Activated T-helper 2 cell treated with anti-CD3 and anti-CD28 coated beads, Interferon-gamma antibody, Interleukin-2, Interleukin-4, amounts not matched to agents 10 μg/mL and 5 μg/mL and 100 μg/mL, durations not matched to agents 14 hours and 24 hours and 36 hours (primary cell): ENCODE data around the gene STX4. TPM values are rescaled to one million over a fixed set of nuclear protein-coding genes. Genes with fewer than 3 reads are reported as not detected.

Experiments used
- DNase-seq: peaks from one replicate; pipeline ENCODE4 v3.0.0; 2021; ENCODE audit warnings: low spot score
- H3K27ac Mint-ChIP-seq: one replicate; pipeline ENCODE4 v1.8.0; 2021; ENCODE audit warnings: mixed read lengths
- H3K27me3 Mint-ChIP-seq: one replicate; pipeline ENCODE4 v1.8.0; 2021; ENCODE audit warnings: low read depth, mixed read lengths
- H3K36me3 Mint-ChIP-seq: one replicate; pipeline ENCODE4 v1.8.0; 2021; ENCODE audit warnings: low read depth, mixed read lengths
- H3K4me1 Mint-ChIP-seq: one replicate; pipeline ENCODE4 v1.8.0; 2021; ENCODE audit warnings: low read depth, mixed read lengths
- H3K4me3 Mint-ChIP-seq: one replicate; pipeline ENCODE4 v1.8.0; 2021; ENCODE audit warnings: low read depth, mild to moderate bottlenecking, moderate library complexity, mixed read lengths
- H3K9me3 Mint-ChIP-seq: one replicate; pipeline ENCODE4 v1.8.0; 2021; ENCODE audit warnings: mixed read lengths
- intact Hi-C: fragments of 100-400 bp; cut with micrococcal nuclease; formaldehyde crosslinking; loops from one replicate; pipeline ENCODE4 v1.15.1; 2023
- total RNA-seq: library from RNA; stranded (reverse); gene quantifications from 2 replicates; pipeline ENCODE4 v1.2.3, GENCODE V29; 2022

STX4 gene
- total RNA-seq, 1 donor from 2014 or later: 51.8 TPM

GRCh38 chr16:31072540-31073141 lies 39.3 kb downstream of the STX4 start:
- Mint-ChIP-seq H3K9me3 (no peaks in the 10 kb centered on the region), H3K4me1 (peaks cover 26% of the 10 kb centered on the region), H3K36me3 (peaks cover 20% of the 10 kb centered on the region), H3K27me3 (no peaks in the 10 kb centered on the region), H3K27ac (peak overlapping the region; percentile 96), H3K4me3 (peak overlapping the region; percentile 99)
- intact Hi-C loops: loop anchor here (1.0 to 5.0 kb wide), 2 partner anchors 35 to 115 kb away; partner anchors contain the start of genes BCKDK and SETD1A
- DNase-seq: peak; percentile 33

DNA sequence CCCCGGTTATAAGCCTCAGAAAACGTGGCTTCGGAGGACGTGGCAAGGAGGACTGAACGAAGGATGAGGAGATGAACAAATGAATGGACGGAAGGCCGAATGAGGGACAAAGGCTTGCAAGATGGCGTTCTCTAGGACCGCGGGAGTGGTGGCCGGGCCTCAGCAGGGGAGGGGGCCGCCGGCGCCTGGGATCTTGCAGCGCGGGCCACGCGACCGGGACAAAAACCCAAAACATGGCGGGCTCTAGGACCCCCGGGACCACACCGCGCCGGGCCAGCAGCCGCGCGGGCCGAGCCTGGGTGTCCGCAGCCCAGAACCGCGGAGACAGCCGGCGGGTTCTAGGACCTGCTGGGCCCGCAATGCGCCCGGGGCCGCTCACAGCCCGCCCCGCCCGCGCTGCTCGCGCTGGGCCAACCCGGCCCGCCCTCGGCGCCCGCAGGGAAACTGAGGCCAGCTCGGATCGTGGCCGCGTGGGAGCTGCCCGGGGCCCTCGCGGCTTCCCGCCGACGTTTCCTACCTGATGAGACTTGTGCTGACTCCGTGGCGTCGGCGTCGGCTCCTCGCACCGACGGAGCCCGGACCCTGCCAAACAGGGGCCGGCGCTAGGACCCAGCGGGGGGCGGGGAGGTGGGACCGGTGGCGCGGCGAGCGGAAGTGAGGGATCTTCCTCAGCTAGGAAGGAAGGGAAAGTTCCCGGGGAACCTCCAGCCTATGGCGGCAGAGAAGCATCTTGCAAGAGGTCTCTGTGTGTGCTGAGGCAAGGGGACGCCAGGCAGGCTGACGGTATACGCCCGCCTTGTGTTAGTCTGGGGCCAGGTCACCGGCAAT lies 40.0 kb downstream of the STX4 start:
- intact Hi-C loops: loop anchor here (1.0 to 5.0 kb wide), 2 partner anchors 34 to 116 kb away; partner anchors contain the start of genes BCKDK and SETD1A
- DNase-seq: peak; percentile 85
- H3K4me1 Mint-ChIP-seq: peaks cover 24% of the 10 kb centered on the region
- H3K27ac Mint-ChIP-seq: peak overlapping the region; percentile 96
- H3K9me3 Mint-ChIP-seq: no peaks in the 10 kb centered on the region
- peak overlapping the region; percentile 99 for H3K4me3 Mint-ChIP-seq
- no peaks in the 10 kb centered on the region for H3K27me3 Mint-ChIP-seq
- peaks cover 27% of the 10 kb centered on the region for H3K36me3 Mint-ChIP-seq

GRCh38 chr16:31073970-31074813 lies 40.8 kb downstream of the STX4 start, which contains the start of the genes ZNF646 and ZNF668:
Gene ZNF646, plus strand, starts transcription at chr16:31074422. Its CDS starts 1,903 bp downstream, at chr16:31076325.
Gene ZNF668, minus strand, starts transcription at chr16:31074240. Its CDS starts 9,781 bp downstream, at chr16:31064459.
- Mint-ChIP-seq H3K4me1 (peaks cover 23% of the 10 kb centered on the region), H3K9me3 (no peaks in the 10 kb centered on the region), H3K27me3 (no peaks in the 10 kb centered on the region), H3K36me3 (peaks cover 33% of the 10 kb centered on the region), H3K27ac (peak within 1 kb of the TSS; percentile 96), H3K4me3 (peak within 1 kb of the TSS; percentile 99)
- intact Hi-C loops: loop anchor here (1.0 to 5.0 kb wide), 9 partner anchors 20 to 385 kb away; partner anchors contain the start of genes ARMC5, BCKDK, FUS and SETD1A
- DNase-seq: peak; percentile 98

DNA sequence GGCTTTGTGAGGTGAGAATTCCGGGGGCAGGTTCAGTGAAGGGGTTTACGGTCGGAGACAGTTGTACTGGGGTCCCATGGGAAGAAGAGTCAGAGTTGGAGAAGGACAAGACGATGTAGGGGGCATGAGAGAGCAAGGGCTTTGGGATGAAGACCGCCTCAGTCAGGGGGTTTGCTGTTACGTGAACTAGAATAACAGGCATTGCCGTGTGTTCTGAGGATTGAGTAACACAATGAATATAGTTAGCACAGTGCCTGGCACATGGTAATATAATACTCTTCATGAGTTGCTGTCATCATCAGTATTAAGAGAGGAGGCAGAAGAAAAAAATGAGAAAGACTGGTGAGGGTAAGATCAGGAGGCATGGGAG lies 41.4 kb downstream of the STX4 start:
- H3K4me3 Mint-ChIP-seq: peak overlapping the region; percentile 94
- no peaks in the 10 kb centered on the region for H3K27me3 Mint-ChIP-seq
- peaks cover 20% of the 10 kb centered on the region for H3K4me1 Mint-ChIP-seq
- intact Hi-C loops: loop anchor here (1.0 to 5.0 kb wide), 8 partner anchors 20 to 385 kb away; partner anchors contain the start of genes ARMC5, BCKDK, FUS and STX4
- no peaks in the 10 kb centered on the region for H3K9me3 Mint-ChIP-seq
- peak overlapping the region; percentile 93 for H3K27ac Mint-ChIP-seq
- no peak for DNase-seq
- peaks cover 38% of the 10 kb centered on the region for H3K36me3 Mint-ChIP-seq

GRCh38 chr16:31076319-31076718 lies 43.0 kb downstream of the STX4 start:
- Mint-ChIP-seq H3K4me1 (peaks cover 20% of the 10 kb centered on the region), H3K27me3 (no peaks in the 10 kb centered on the region), H3K9me3 (no peaks in the 10 kb centered on the region), H3K4me3 (peak overlapping the region; percentile 45), H3K36me3 (peaks cover 50% of the 10 kb centered on the region), H3K27ac (no peak overlapping the region)
- intact Hi-C loops: no loop called here
- DNase-seq: no peak

GRCh38 chr16:31077024-31077423 lies 43.7 kb downstream of the STX4 start:
- no peak for DNase-seq
- no peaks in the 10 kb centered on the region for H3K9me3 Mint-ChIP-seq
- peaks cover 14% of the 10 kb centered on the region for H3K4me1 Mint-ChIP-seq
- H3K36me3 Mint-ChIP-seq: peaks cover 51% of the 10 kb centered on the region
- intact Hi-C loops: no loop called here
- no peak overlapping the region for H3K27ac Mint-ChIP-seq
- H3K27me3 Mint-ChIP-seq: no peaks in the 10 kb centered on the region
- H3K4me3 Mint-ChIP-seq: no peak overlapping the region

DNA sequence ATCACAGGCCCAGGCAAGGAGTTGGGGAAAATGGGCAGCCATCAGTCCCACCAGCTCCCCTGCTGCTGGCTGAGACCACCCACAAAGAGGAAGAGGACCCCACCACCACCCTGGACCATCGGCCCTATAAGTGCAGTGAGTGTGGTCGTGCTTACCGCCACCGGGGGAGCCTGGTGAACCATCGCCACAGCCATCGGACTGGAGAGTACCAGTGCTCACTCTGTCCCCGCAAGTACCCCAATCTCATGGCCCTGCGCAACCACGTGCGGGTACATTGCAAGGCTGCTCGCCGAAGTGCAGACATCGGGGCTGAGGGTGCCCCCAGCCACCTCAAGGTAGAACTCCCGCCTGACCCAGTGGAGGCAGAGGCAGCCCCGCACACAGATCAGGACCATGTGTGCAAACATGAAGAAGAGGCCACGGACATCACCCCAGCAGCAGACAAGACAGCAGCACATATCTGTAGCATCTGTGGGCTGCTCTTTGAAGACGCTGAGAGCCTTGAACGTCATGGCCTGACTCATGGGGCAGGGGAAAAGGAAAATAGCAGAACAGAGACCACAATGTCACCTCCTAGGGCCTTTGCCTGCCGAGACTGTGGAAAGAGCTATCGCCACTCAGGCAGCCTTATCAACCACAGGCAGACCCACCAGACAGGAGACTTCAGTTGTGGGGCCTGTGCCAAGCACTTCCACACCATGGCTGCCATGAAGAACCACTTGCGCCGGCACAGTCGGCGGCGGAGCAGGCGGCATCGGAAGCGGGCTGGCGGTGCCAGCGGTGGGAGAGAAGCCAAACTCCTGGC lies 44.4 kb downstream of the STX4 start:
- Mint-ChIP-seq H3K4me1 (peaks cover 10% of the 10 kb centered on the region), H3K4me3 (no peak overlapping the region), H3K27ac (no peak overlapping the region), H3K27me3 (no peaks in the 10 kb centered on the region), H3K36me3 (peaks cover 57% of the 10 kb centered on the region), H3K9me3 (no peaks in the 10 kb centered on the region)
- intact Hi-C loops: no loop called here
- DNase-seq: no peak

DNA sequence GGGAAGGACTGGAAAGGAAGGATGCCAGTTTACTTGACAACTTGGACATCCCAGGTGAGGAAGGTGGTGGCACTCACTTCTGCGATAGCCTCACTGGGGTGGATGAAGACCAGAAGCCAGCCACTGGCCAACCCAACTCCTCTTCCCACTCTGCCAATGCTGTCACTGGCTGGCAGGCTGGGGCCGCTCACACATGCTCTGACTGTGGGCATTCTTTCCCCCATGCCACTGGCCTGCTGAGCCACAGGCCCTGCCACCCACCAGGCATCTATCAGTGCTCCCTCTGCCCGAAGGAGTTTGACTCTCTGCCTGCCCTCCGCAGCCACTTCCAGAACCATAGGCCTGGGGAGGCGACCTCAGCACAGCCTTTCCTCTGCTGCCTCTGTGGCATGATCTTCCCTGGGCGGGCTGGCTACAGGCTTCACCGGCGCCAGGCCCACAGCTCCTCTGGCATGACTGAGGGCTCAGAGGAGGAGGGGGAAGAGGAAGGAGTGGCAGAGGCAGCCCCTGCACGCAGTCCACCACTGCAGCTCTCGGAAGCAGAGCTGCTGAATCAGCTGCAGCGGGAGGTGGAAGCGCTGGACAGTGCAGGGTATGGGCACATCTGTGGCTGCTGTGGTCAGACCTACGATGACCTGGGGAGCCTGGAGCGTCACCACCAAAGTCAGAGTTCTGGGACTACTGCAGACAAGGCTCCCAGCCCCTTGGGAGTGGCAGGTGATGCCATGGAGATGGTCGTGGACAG lies 45.4 kb downstream of the STX4 start:
- intact Hi-C loops: no loop called here
- Mint-ChIP-seq H3K27ac (no peak overlapping the region), H3K27me3 (no peaks in the 10 kb centered on the region), H3K9me3 (no peaks in the 10 kb centered on the region), H3K4me3 (no peak overlapping the region), H3K36me3 (peaks cover 57% of the 10 kb centered on the region), H3K4me1 (peaks cover 10% of the 10 kb centered on the region)
- no peak for DNase-seq

- no peak overlapping the region for H3K4me3 Mint-ChIP-seq
- no peak overlapping the region for H3K27ac Mint-ChIP-seq
- H3K36me3 Mint-ChIP-seq: peaks cover 56% of the 10 kb centered on the region
- no peaks in the 10 kb centered on the region for H3K9me3 Mint-ChIP-seq
- DNase-seq: no peak
- peaks cover 10% of the 10 kb centered on the region for H3K4me1 Mint-ChIP-seq
- intact Hi-C loops: no loop called here
- no peaks in the 10 kb centered on the region for H3K27me3 Mint-ChIP-seq
Observed at GRCh38 chr16:31079342-31079944, 46.1 kb downstream of the STX4 start.

DNA sequence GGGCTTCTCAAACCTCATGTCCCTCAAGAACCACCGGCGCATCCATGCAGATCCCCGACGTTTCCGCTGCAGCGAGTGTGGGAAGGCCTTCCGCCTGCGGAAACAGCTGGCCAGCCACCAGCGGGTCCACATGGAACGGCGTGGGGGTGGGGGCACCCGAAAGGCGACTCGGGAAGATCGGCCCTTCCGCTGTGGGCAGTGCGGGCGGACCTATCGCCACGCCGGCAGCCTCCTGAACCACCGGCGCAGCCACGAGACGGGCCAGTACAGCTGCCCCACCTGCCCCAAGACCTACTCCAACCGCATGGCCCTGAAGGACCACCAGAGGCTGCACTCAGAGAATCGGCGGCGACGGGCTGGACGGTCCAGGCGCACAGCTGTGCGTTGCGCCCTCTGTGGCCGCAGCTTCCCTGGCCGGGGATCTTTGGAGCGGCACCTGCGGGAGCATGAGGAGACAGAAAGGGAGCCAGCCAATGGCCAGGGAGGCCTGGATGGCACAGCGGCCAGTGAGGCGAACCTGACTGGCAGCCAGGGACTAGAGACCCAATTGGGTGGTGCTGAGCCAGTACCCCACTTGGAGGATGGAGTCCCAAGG lies 46.8 kb downstream of the STX4 start:
- H3K4me1 Mint-ChIP-seq: peaks cover 4% of the 10 kb centered on the region
- no peak for DNase-seq
- H3K9me3 Mint-ChIP-seq: no peaks in the 10 kb centered on the region
- peaks cover 50% of the 10 kb centered on the region for H3K36me3 Mint-ChIP-seq
- no peak overlapping the region for H3K27ac Mint-ChIP-seq
- no peak overlapping the region for H3K4me3 Mint-ChIP-seq
- no peaks in the 10 kb centered on the region for H3K27me3 Mint-ChIP-seq
- intact Hi-C loops: no loop called here
